ENCODE data around the gene TRIP13.

The TRIP13 gene

DNA sequence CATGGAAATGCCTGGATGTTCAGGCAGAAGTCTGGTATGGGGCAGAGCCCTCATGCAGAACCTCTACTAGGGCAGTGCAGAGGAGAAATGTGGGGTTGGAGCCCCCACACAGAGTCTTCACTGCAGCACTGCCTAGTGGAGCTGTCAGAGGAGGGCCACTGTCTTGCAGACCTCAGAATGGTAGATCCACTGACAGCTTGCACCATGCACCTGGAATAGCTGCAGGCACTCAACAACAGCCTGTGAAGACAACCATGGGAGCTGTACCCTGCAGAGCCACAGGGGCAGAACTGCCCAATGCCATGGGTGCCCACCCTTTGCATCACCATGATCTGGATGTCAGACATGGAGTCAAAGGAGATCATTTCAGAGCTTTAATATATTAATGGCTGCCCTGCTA lies 36.9 kb downstream of the TRIP13 start:
- Histone ChIP-seq H3K4me2 (ENCODE audit: low read depth, low read length) (no peak overlapping the region), H3K36me3 (replicated peaks; ENCODE audit: insufficient read depth, low read length) (no peaks in the 10 kb centered on the region), H3F3A (ENCODE audit: insufficient read depth, low read length) (no peaks in the 10 kb centered on the region), H3K4me1 (ENCODE audit: low read length) (no peaks in the 10 kb centered on the region), H3K79me2 (ENCODE audit: low read length) (no peaks in the 10 kb centered on the region), H3K27ac (ENCODE audit: low read length) (no peak overlapping the region), H3K9me2 (replicated peaks; ENCODE audit: insufficient read depth, low read length) (no peaks in the 10 kb centered on the region), H2AFZ (ENCODE audit: low read length) (no peak overlapping the region), H3K9me3 (replicated peaks; ENCODE audit: insufficient read depth, low read length) (no peaks in the 10 kb centered on the region), H3K9ac (ENCODE audit: low read length) (no peak overlapping the region), H3K27me3 (replicated peaks; ENCODE audit: insufficient read depth, low read length) (no peaks in the 10 kb centered on the region), H4K20me1 (ENCODE audit: insufficient read depth, low read length) (no peaks in the 10 kb centered on the region), H3K4me3 (ENCODE audit: low read length) (no peak overlapping the region)
- TF ChIP-seq, protein P1, sequence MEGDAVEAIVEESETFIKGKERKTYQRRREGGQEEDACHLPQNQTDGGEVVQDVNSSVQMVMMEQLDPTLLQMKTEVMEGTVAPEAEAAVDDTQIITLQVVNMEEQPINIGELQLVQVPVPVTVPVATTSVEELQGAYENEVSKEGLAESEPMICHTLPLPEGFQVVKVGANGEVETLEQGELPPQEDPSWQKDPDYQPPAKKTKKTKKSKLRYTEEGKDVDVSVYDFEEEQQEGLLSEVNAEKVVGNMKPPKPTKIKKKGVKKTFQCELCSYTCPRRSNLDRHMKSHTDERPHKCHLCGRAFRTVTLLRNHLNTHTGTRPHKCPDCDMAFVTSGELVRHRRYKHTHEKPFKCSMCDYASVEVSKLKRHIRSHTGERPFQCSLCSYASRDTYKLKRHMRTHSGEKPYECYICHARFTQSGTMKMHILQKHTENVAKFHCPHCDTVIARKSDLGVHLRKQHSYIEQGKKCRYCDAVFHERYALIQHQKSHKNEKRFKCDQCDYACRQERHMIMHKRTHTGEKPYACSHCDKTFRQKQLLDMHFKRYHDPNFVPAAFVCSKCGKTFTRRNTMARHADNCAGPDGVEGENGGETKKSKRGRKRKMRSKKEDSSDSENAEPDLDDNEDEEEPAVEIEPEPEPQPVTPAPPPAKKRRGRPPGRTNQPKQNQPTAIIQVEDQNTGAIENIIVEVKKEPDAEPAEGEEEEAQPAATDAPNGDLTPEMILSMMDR (IDR thresholded peaks at IDR 0.05; ENCODE audit: low read length), result no peak
- TF ChIP-seq EZH2phosphoT487 (IDR thresholded peaks at IDR 0.05; ENCODE audit: low read length) (no peak), EZH2 (optimal IDR thresholded peaks at IDR 0.05; ENCODE audit: low read depth, low read length) (no peak)
- DNase-seq, result no peak

DNA sequence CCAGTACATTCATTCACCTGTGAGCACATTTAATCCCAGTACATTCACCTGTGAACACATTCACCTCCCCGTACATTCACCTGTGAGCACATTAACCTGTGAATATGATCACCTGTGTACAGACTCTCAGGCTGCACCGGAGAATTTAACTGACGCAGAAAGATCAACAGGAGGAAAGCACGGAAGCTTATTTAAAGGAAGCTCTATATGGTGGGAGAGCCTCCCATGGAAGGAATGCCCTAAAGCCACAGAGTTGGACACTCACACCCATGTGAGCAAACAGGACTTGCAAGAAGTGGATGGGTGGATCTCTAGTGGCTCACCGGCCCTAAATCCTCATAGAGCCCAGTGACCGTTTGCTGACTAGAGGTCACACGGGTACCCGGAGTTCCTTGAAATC lies 38.2 kb downstream of the TRIP13 start:
- Histone ChIP-seq H3K79me2 (ENCODE audit: low read length) (no peaks in the 10 kb centered on the region), H3F3A (ENCODE audit: insufficient read depth, low read length) (no peaks in the 10 kb centered on the region), H3K9me2 (replicated peaks; ENCODE audit: insufficient read depth, low read length) (no peaks in the 10 kb centered on the region), H2AFZ (ENCODE audit: low read length) (no peak overlapping the region), H3K27ac (ENCODE audit: low read length) (no peak overlapping the region), H4K20me1 (ENCODE audit: insufficient read depth, low read length) (no peaks in the 10 kb centered on the region), H3K4me2 (ENCODE audit: low read depth, low read length) (no peak overlapping the region), H3K4me3 (ENCODE audit: low read length) (no peak overlapping the region), H3K9ac (ENCODE audit: low read length) (no peak overlapping the region), H3K4me1 (ENCODE audit: low read length) (no peaks in the 10 kb centered on the region), H3K27me3 (replicated peaks; ENCODE audit: insufficient read depth, low read length) (no peaks in the 10 kb centered on the region), H3K9me3 (replicated peaks; ENCODE audit: insufficient read depth, low read length) (no peaks in the 10 kb centered on the region), H3K36me3 (replicated peaks; ENCODE audit: insufficient read depth, low read length) (no peaks in the 10 kb centered on the region)
- no peak for DNase-seq
- TF ChIP-seq EZH2 (optimal IDR thresholded peaks at IDR 0.05; ENCODE audit: low read depth, low read length), result no peak
- TF ChIP-seq EZH2phosphoT487 (IDR thresholded peaks at IDR 0.05; ENCODE audit: low read length), result no peak
- TF ChIP-seq, protein P1 (IDR thresholded peaks at IDR 0.05; ENCODE audit: low read length), result no peak

GRCh38 chr5:931570-932145 lies 39.0 kb downstream of the TRIP13 start:
- Histone ChIP-seq H3K4me2 (ENCODE audit: low read depth, low read length) (no peak overlapping the region), H2AFZ (ENCODE audit: low read length) (no peak overlapping the region), H3F3A (ENCODE audit: insufficient read depth, low read length) (no peaks in the 10 kb centered on the region), H3K79me2 (ENCODE audit: low read length) (no peaks in the 10 kb centered on the region), H3K27ac (ENCODE audit: low read length) (no peak overlapping the region), H3K4me3 (ENCODE audit: low read length) (no peak overlapping the region), H3K9ac (ENCODE audit: low read length) (no peak overlapping the region), H3K4me1 (ENCODE audit: low read length) (no peaks in the 10 kb centered on the region), H3K36me3 (replicated peaks; ENCODE audit: insufficient read depth, low read length) (no peaks in the 10 kb centered on the region), H4K20me1 (ENCODE audit: insufficient read depth, low read length) (no peaks in the 10 kb centered on the region), H3K27me3 (replicated peaks; ENCODE audit: insufficient read depth, low read length) (no peaks in the 10 kb centered on the region), H3K9me3 (replicated peaks; ENCODE audit: insufficient read depth, low read length) (no peaks in the 10 kb centered on the region), H3K9me2 (replicated peaks; ENCODE audit: insufficient read depth, low read length) (no peaks in the 10 kb centered on the region)
- no peak for TF ChIP-seq EZH2 (optimal IDR thresholded peaks at IDR 0.05; ENCODE audit: low read depth, low read length)
- DNase-seq, result no peak

GRCh38 chr5:932151-932627 lies 39.5 kb downstream of the TRIP13 start:
- H3K27me3 ChIP-seq (replicated peaks; ENCODE audit: insufficient read depth, low read length), result no peaks in the 10 kb centered on the region
- TF ChIP-seq EZH2 (optimal IDR thresholded peaks at IDR 0.05; ENCODE audit: low read depth, low read length), result no peak
- TF ChIP-seq, protein P1 (IDR thresholded peaks at IDR 0.05; ENCODE audit: low read length), result no peak
- TF ChIP-seq EZH2phosphoT487 (IDR thresholded peaks at IDR 0.05; ENCODE audit: low read length), result no peak
- no peaks in the 10 kb centered on the region for H4K20me1 ChIP-seq (ENCODE audit: insufficient read depth, low read length)
- no peaks in the 10 kb centered on the region for H3K36me3 ChIP-seq (replicated peaks; ENCODE audit: insufficient read depth, low read length)
- no peak overlapping the region for H3K4me2 ChIP-seq (ENCODE audit: low read depth, low read length)
- no peaks in the 10 kb centered on the region for H3F3A ChIP-seq (ENCODE audit: insufficient read depth, low read length)
- H2AFZ ChIP-seq (ENCODE audit: low read length), result no peak overlapping the region
- DNase-seq, result no peak
- no peak overlapping the region for H3K27ac ChIP-seq (ENCODE audit: low read length)
- no peaks in the 10 kb centered on the region for H3K4me1 ChIP-seq (ENCODE audit: low read length)
- no peaks in the 10 kb centered on the region for H3K9me3 ChIP-seq (replicated peaks; ENCODE audit: insufficient read depth, low read length)
- H3K9ac ChIP-seq (ENCODE audit: low read length), result no peak overlapping the region
- no peaks in the 10 kb centered on the region for H3K9me2 ChIP-seq (replicated peaks; ENCODE audit: insufficient read depth, low read length)
- no peak overlapping the region for H3K4me3 ChIP-seq (ENCODE audit: low read length)
- no peaks in the 10 kb centered on the region for H3K79me2 ChIP-seq (ENCODE audit: low read length)

All from MM.1S (cell line).